ENCODE data around the gene C1RL.

GRCh38 chr12:7110661-7111060 lies 1.6 kb upstream of the C1RL start:
- no peak for TF ChIP-seq POLR2A (IDR thresholded peaks at IDR 0.05)
- TF ChIP-seq CTCF (IDR thresholded peaks at IDR 0.05) = no peak
